Fibroblast of villous mesenchyme (primary cell): ENCODE data around the gene IDUA. TPM values are rescaled to one million over a fixed set of nuclear protein-coding genes. Genes with fewer than 3 reads are reported as not detected.

ENCODE experiments used
- DNase-seq: peaks from one replicate; pipeline ENCODE4 v3.0.0-alpha.2; 2010; ENCODE audit warnings: low read depth
- H3K4me3 ChIP-seq: 2 replicates; pipeline ENCODE4 v1.5.1; 2011; ENCODE audit warnings: low read depth, mild to moderate bottlenecking, low read length
- CTCF ChIP-seq: IDR thresholded peaks from 2 replicates; pipeline ENCODE4 v1.5.1; 2012; ENCODE audit warnings: low read depth, mild to moderate bottlenecking, low read length; ENCODE audit not compliant: insufficient read depth
- total RNA-seq: library from RNA; depleted of rRNA; stranded (reverse); fragments of >200 nt; gene quantifications from 2 replicates; pipeline ENCODE4 v1.2.3, GENCODE V29; 2012

The IDUA gene
- total RNA-seq, 1 donor: 10.4 TPM

GRCh38 chr4:991451-992296, 4.8 kb downstream of the IDUA start:
- no peak overlapping the region for H3K4me3 ChIP-seq
- DNase-seq: no peak
- no peak for TF ChIP-seq CTCF

DNA sequence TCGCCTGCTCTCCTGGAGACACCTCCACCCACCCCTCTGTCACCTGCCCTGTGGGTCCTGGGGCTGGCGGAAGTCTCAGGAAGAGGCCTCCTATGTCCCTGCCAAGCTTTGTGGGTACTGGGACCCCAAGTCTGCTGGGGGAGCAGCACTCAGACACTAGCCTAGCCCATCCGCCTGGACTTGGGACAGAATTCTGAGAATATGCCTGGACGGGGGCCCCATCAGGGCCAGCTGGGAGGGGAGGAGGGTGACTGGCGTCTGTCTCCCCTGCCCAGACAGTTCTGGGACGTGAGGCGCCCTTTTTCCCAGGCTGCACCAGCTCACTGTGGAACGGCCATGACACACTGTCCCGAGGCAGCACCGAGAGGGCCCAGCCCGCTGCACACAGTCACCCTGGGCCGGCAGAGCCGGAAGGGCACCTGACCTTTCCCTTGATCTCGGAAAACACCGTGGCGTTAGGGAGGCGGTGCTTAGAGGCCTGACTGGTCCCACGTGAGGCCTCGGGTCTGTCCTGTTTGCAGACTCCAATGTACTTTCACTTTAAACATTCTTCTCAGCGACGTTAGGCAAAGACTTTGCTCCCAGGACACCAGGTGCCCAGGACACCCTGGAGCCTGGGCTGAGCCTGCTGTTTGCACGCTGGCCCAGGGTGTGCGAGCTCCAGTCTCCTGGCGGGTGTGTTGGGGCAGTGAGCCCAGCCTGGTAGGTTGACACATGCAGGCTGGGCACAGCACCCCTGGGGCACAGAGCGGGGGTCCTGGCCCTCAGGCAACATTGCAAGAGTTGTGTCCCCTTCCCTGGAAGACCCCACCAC, 5.7 kb downstream of the IDUA start:
- DNase-seq: peak; percentile 57
- no peak for TF ChIP-seq CTCF

DNA sequence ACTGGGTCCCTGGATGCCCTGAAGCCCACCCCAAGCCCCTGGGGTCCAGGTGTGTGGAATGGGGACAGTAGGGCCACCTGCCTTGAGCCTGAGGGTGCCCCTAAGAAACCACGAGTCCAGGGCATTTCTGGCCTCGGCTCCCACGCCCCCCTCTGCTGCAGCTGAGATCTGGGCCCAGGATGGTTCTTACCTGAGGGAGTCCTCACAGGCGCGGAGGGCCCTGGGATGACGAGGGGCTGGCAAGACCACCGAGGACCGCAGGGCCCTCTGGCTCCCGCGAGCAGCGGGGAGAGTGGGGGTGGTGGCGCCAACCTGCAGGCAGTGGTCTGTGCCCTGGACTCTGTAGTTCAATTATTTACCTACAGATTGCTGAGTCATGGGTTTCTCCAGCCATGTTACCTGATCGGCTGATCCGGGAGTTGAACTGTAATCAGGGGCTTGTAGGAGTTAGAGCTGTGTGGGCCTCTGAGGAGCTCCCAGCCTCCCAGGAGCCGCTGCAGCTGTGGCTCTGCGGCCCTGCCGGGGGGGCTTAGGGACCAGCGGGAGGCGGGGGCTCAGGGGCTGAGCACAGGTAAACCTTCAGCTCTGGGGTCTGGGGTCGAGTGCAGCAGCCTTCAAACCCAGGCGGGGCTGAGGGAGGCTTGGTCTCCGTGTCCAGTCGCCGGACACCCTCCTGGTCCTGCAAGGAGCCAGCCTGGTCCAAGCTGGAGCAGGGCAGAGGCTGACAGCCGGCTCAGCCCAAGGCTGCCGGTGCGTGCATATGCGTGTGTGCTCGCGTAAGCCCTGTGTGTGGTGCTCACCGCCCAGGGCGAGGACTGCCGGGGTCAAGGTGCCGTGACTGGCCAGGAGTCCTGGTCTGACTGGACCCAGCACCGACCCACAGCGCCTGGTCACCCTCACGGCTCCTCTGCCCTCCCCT, 6.5 kb downstream of the IDUA start, which contains the start of gene SLC26A1:
TSS of gene SLC26A1 (minus strand) at position 294 of the 919 bp plus-strand sequence. CDS start 1,701 bp downstream, outside the sequence.
- TF ChIP-seq CTCF: no peak
- H3K4me3 ChIP-seq: peak within 1 kb of the TSS; percentile 12
- DNase-seq: no peak

More for the DNA sequence above, 5.7 kb downstream of the IDUA start:
- H3K4me3 ChIP-seq: peak overlapping the region; percentile 12

DNA sequence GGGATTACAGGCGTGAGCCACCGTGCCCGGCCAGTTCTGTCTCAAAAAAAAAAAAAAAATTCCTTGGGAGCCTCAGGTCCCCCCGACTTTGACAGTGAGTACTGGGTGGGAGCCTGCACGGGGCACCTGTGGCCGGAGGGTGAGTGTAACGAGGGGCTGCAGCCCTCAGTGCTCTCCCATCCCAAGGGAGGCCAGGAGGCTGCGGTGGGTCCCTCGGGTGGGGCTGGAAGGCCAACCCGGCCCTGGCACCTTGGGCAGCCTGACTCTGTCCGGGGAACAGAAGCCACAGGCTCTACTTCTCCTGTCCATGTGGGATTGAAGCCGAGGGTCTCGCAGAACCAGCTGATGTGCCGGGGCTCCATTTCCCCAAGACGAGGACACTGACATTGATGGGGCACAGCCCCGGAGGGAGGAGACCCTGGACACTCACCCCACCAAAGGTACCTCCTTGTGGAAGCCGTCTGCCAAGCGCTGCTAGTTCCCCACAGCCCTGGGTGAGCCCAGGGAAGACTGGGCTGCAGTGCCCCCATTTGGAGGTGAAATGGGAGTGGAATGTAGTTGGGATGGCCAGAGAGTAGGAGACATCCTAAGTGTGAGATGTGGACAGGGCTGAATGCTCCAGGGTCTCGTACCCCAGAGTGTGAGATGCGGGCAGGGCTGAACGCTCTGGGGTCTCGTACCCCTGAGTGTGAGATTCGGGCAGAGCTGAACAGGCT, 8.6 kb downstream of the IDUA start:
- DNase-seq: no peak
- TF ChIP-seq CTCF: no peak
- no peak overlapping the region for H3K4me3 ChIP-seq

DNA sequence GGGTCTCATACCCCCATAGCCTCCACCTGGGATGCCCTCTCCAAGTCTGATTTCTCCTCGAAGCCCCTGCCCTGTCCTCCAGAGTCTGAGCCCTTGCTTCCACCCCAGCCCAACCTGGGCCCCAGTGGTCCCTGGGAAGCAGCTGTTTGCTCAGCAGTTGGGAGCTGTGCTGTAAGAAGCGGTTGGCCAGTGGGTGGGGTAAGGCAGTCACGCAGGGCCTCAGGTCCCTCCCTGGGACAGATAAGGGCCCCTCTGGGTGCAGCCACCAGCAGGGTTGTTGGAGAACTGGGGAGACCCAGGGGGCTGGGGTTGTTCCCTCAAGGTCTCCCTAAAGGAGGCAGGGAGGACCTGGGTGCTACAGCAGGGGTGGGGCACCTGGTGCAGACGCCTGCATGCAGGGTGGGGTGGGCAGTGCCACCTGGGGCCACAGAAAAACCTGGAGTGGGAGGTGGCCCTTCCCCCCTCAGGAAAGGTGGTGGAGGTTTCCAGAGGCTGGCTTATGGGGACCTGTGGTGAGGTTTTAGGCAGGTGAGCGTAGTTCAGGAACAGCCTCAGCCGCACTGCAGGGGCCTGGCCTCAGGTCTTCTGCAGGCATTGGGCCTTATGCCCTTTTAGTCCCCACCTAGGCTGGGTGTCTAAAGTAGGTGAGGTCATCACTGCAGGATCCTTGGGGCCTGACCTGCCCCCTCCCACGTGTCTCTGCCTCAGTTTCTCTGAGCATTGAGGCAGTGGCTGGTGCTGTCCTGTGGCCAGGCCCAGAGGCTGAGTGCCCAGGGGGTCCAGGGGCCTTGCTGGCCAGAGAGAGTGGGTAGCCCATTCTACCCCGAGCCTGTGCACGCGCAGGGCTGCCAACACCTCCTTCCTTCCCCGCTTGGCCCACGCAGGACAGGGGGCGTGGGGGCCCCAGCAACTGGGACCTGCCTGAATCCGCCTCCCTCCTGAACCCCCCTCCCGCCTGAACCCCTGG, 9.5 kb downstream of the IDUA start:
- no peak for DNase-seq
- H3K4me3 ChIP-seq: no peak overlapping the region
- no peak for TF ChIP-seq CTCF
